HEK293T (cell line): ENCODE results near the gene ESR1.

ENCODE experiments used
- CTCF ChIA-PET: fragments of 350-600 bp; formaldehyde crosslinking; extraction: SDS; loops from one replicate; lab custom pipeline; 2021; ENCODE audit warnings: antibody characterized with exemption, inconsistent platforms; lab: Yijun Ruan, JAX
- POLR2A ChIA-PET: fragments of 350-600 bp; formaldehyde crosslinking; extraction: SDS; loops from one replicate; lab custom pipeline; 2020; ENCODE audit warnings: antibody characterized with exemption, inconsistent platforms; lab: Yijun Ruan, JAX
- DNase-seq: peaks from one replicate; pipeline ENCODE4 v3.0.0; 2012; ENCODE audit warnings: mixed read lengths; ENCODE audit errors: extremely low spot score
- ARNT ChIP-seq: fragments of 450-650 bp; IDR thresholded peaks from 2 replicates; pipeline ENCODE4 v1.6.1; 2017; ENCODE audit warnings: mild to moderate bottlenecking
- BHLHE40 ChIP-seq: fragments of 450-650 bp; IDR thresholded peaks from 2 replicates; pipeline ENCODE4 v1.6.1; 2016; ENCODE audit warnings: mild to moderate bottlenecking, moderate library complexity, borderline replicate concordance
- CTBP1 ChIP-seq: fragments of 450-650 bp; IDR thresholded peaks from 2 replicates; pipeline ENCODE4 v1.6.1; 2016; ENCODE audit warnings: borderline replicate concordance
- ELF4 ChIP-seq: fragments of 450-650 bp; IDR thresholded peaks from 2 replicates; pipeline ENCODE4 v1.6.1; 2017; ENCODE audit warnings: antibody characterized with exemption
- FOXA1 ChIP-seq: fragments of 450-650 bp; IDR thresholded peaks from 2 replicates; pipeline ENCODE4 v1.6.1; 2016; ENCODE audit warnings: mild to moderate bottlenecking
- FOXK2 ChIP-seq: fragments of 450-650 bp; IDR thresholded peaks from 2 replicates; pipeline ENCODE4 v1.6.1; 2016; ENCODE audit warnings: mild to moderate bottlenecking
- FOXM1 ChIP-seq: fragments of 450-650 bp; IDR thresholded peaks from 2 replicates; pipeline ENCODE4 v1.6.1; 2017; ENCODE audit warnings: mild to moderate bottlenecking, borderline replicate concordance
- HDGF ChIP-seq: fragments of 450-650 bp; IDR thresholded peaks from 2 replicates; pipeline ENCODE4 v1.6.1; 2017; ENCODE audit warnings: antibody characterized with exemption, borderline replicate concordance
- L3MBTL2 ChIP-seq: fragments of 450-650 bp; conservative IDR thresholded peaks from 2 replicates; pipeline ENCODE4 v1.6.1; 2016; ENCODE audit warnings: mild to moderate bottlenecking
- LEF1 ChIP-seq: fragments of 450-650 bp; IDR thresholded peaks from 2 replicates; pipeline ENCODE4 v1.6.1; 2017; ENCODE audit warnings: mild to moderate bottlenecking, borderline replicate concordance
- NFRKB ChIP-seq: fragments of 450-650 bp; IDR thresholded peaks from 2 replicates; pipeline ENCODE4 v1.6.1; 2016; ENCODE audit warnings: mild to moderate bottlenecking, moderate library complexity
- SP1 ChIP-seq: fragments of 450-650 bp; IDR thresholded peaks from 2 replicates; pipeline ENCODE4 v1.6.1; 2017
- SUZ12 ChIP-seq: fragments of 450-650 bp; IDR thresholded peaks from 2 replicates; pipeline ENCODE4 v1.6.1; 2016; ENCODE audit warnings: mild to moderate bottlenecking
- TARDBP ChIP-seq: fragments of 450-650 bp; IDR thresholded peaks from 2 replicates; pipeline ENCODE4 v1.6.1; 2016
- ZNF384 ChIP-seq: fragments of 450-650 bp; IDR thresholded peaks from 2 replicates; pipeline ENCODE4 v1.6.1; 2016
- TF ChIP-seq, protein P1 (sequence below): fragments of 450-650 bp; IDR thresholded peaks from 2 replicates; pipeline ENCODE4 v1.6.1; 2016

Gene ESR1

GRCh38 chr6:152154559-152155356 is 347.3 kb downstream of the ESR1 start:
- ChIA-PET CTCF (no interaction called here), POLR2A (no interaction called here)
- DNase-seq, result no peak
- TF ChIP-seq TARDBP, result no peak
- no peak for TF ChIP-seq FOXK2
- no peak for TF ChIP-seq ZNF384
- no peak for TF ChIP-seq FOXA1
- no peak for TF ChIP-seq ELF4
- no peak for TF ChIP-seq CTBP1
- TF ChIP-seq HDGF, result no peak
- no peak for TF ChIP-seq BHLHE40
- TF ChIP-seq, protein P1, sequence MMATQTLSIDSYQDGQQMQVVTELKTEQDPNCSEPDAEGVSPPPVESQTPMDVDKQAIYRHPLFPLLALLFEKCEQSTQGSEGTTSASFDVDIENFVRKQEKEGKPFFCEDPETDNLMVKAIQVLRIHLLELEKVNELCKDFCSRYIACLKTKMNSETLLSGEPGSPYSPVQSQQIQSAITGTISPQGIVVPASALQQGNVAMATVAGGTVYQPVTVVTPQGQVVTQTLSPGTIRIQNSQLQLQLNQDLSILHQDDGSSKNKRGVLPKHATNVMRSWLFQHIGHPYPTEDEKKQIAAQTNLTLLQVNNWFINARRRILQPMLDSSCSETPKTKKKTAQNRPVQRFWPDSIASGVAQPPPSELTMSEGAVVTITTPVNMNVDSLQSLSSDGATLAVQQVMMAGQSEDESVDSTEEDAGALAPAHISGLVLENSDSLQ, result no peak
- TF ChIP-seq LEF1, result no peak
- TF ChIP-seq SUZ12, result no peak
- no peak for TF ChIP-seq SP1
- TF ChIP-seq ARNT, result no peak
- no peak for TF ChIP-seq L3MBTL2
- no peak for TF ChIP-seq NFRKB
- TF ChIP-seq FOXM1, result no peak

DNA sequence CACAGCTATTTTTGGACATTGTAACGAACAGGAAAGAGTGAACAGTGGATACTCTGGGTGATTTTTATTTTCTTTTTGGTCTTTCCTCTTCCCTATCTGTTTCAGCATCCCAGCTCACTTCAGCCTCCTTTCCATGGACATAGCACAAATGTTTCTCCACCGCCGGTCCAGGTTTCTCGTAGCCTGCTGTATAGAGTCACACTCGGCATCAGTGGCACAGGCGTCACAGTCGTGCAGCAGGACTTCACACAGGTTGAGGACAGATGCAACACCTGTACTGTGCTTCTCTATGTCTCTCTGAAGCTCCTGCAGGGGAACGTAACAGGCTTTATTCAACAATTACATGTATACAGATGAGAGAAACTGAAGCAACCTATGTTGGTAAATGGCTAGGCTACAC is 348.3 kb downstream of the ESR1 start:
- POLR2A ChIA-PET, result no interaction called here
- CTCF ChIA-PET, result no interaction called here
- DNase-seq, result no peak
- TF ChIP-seq FOXK2, result no peak
- TF ChIP-seq FOXA1, result no peak
- TF ChIP-seq ELF4, result no peak
- TF ChIP-seq TARDBP, result no peak
- TF ChIP-seq, protein P1, result no peak
- TF ChIP-seq BHLHE40, result no peak
- TF ChIP-seq ARNT, result no peak
- no peak for TF ChIP-seq FOXM1
- no peak for TF ChIP-seq SP1

DNA sequence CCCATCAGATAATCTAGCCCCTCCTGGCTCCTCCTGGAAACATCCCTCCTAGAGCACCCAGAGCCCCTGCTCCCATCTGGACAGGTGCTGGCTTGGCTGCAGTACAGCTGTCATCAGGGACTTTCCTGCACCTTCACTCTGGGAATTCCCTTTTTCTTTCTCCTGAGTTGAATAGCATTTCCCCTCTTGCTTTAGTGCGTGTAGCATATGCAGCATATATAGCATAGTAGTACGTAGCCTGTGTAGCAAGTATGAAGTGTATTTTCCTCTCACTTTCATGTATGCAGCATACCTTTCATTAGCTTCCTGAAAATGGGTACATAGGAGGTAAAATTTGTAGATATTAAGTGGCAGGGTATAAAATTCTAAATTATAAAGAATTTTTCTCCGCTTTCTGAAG is 352.9 kb downstream of the ESR1 start:
- DNase-seq, result no peak
- TF ChIP-seq BHLHE40 (no peak), ELF4 (no peak), FOXK2 (no peak), FOXA1 (no peak), L3MBTL2 (no peak), ZNF384 (no peak), FOXM1 (no peak)
- POLR2A ChIA-PET, result no interaction called here
- CTCF ChIA-PET, result no interaction called here

DNA sequence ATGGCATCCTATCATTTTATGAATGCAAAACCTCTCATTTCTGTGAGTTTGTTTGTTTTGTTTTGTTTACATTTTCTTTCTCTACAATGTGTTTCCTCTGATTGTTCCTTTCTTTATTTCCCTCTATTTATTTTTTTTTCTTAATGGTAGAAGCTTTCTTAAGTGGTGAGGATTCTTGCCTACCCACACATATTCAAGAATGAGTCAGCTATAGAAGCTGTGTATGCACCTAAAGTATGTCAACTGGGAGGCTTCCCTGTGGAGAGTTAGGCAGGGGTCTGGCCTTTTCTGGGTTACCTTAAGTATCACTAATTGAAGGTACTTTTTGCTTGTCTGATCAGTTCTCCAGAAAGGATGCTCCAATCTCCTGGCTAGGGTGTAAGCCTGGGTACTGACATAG is 354.0 kb downstream of the ESR1 start:
- TF ChIP-seq FOXK2 (no peak), NFRKB (no peak), BHLHE40 (no peak), ELF4 (no peak), FOXM1 (no peak), HDGF (no peak), SP1 (no peak), SUZ12 (no peak), L3MBTL2 (no peak), CTBP1 (no peak), LEF1 (no peak), TARDBP (no peak), ZNF384 (no peak), FOXA1 (no peak)
- no peak for DNase-seq
- CTCF ChIA-PET, result no interaction called here
- POLR2A ChIA-PET, result no interaction called here

- TF ChIP-seq FOXA1 (no peak), TARDBP (no peak), FOXK2 (no peak), SP1 (no peak), ARNT (no peak), BHLHE40 (no peak), HDGF (no peak), NFRKB (no peak), ELF4 (no peak), SUZ12 (no peak), ZNF384 (no peak)
- TF ChIP-seq, protein P1, result no peak
- DNase-seq, result no peak
- ChIA-PET CTCF (no interaction called here), POLR2A (no interaction called here)
These were observed 357.5 kb downstream of the ESR1 start for GRCh38 chr6:152164957-152165356.

GRCh38 chr6:152166497-152166896 is 359.0 kb downstream of the ESR1 start:
- no peak for DNase-seq
- POLR2A ChIA-PET, result no interaction called here
- TF ChIP-seq SP1, result no peak
- CTCF ChIA-PET, result no interaction called here

- ChIA-PET POLR2A (no interaction called here), CTCF (interaction anchor here (0.5 to 1.3 kb wide), 3 partner anchors 17 to 1190 kb away, joined by 3 to 4 read pairs (median 3); no protein-coding TSS in a partner anchor)
- DNase-seq, result no peak
- TF ChIP-seq FOXK2, result no peak
- TF ChIP-seq, protein P1, result no peak
These were observed 359.4 kb downstream of the ESR1 start for GRCh38 chr6:152166897-152167296.
